ENCODE data around the gene TSPAN9.

TSPAN9 gene

GRCh38 chr12:3091382-3092241, 14.4 kb downstream of the TSPAN9 start:
- H3K4me3 ChIP-seq (ENCODE audit: low read depth, low read length) = no peak overlapping the region
- TF ChIP-seq CTCF (IDR thresholded peaks at IDR 0.05; ENCODE audit: low read depth, low read length) (no peak), MAX (IDR thresholded peaks at IDR 0.05; ENCODE audit: low read depth, low read length) (no peak), MYC (IDR thresholded peaks at IDR 0.05; ENCODE audit: low read depth, low read length) (no peak), POLR2A (IDR thresholded peaks at IDR 0.05; ENCODE audit: extremely low read depth, insufficient read length) (no peak)
- DNase-seq (ENCODE audit: low read depth) = no peak

- no peak overlapping the region for H3K4me3 ChIP-seq (ENCODE audit: low read depth, low read length)
- TF ChIP-seq CTCF (IDR thresholded peaks at IDR 0.05; ENCODE audit: low read depth, low read length) (no peak), MAX (IDR thresholded peaks at IDR 0.05; ENCODE audit: low read depth, low read length) (no peak), POLR2A (IDR thresholded peaks at IDR 0.05; ENCODE audit: extremely low read depth, insufficient read length) (no peak), MYC (IDR thresholded peaks at IDR 0.05; ENCODE audit: low read depth, low read length) (no peak)
- DNase-seq (ENCODE audit: low read depth) = no peak
Measured at GRCh38 chr12:3092764-3093163, 15.6 kb downstream of the TSPAN9 start.

GRCh38 chr12:3097186-3097804, 20.1 kb downstream of the TSPAN9 start:
- H3K4me3 ChIP-seq (ENCODE audit: low read depth, low read length) = no peak overlapping the region
- TF ChIP-seq MAX (IDR thresholded peaks at IDR 0.05; ENCODE audit: low read depth, low read length) = no peak
- no peak for TF ChIP-seq MYC (IDR thresholded peaks at IDR 0.05; ENCODE audit: low read depth, low read length)
- TF ChIP-seq POLR2A (IDR thresholded peaks at IDR 0.05; ENCODE audit: extremely low read depth, insufficient read length) = no peak
- no peak for TF ChIP-seq CTCF (IDR thresholded peaks at IDR 0.05; ENCODE audit: low read depth, low read length)
- no peak for DNase-seq (ENCODE audit: low read depth)

- DNase-seq (ENCODE audit: low read depth) = no peak
- TF ChIP-seq CTCF (IDR thresholded peaks at IDR 0.05; ENCODE audit: low read depth, low read length) (no peak), MYC (IDR thresholded peaks at IDR 0.05; ENCODE audit: low read depth, low read length) (no peak), MAX (IDR thresholded peaks at IDR 0.05; ENCODE audit: low read depth, low read length) (no peak), POLR2A (IDR thresholded peaks at IDR 0.05; ENCODE audit: extremely low read depth, insufficient read length) (no peak)
- no peak overlapping the region for H3K4me3 ChIP-seq (ENCODE audit: low read depth, low read length)
Measured at GRCh38 chr12:3097836-3098235, 20.7 kb downstream of the TSPAN9 start.

- no peak for DNase-seq (ENCODE audit: low read depth)
- no peak for TF ChIP-seq MYC (IDR thresholded peaks at IDR 0.05; ENCODE audit: low read depth, low read length)
- no peak overlapping the region for H3K4me3 ChIP-seq (ENCODE audit: low read depth, low read length)
Measured at GRCh38 chr12:3098436-3098835, 21.3 kb downstream of the TSPAN9 start.

- TF ChIP-seq CTCF (IDR thresholded peaks at IDR 0.05; ENCODE audit: low read depth, low read length) (no peak), MAX (IDR thresholded peaks at IDR 0.05; ENCODE audit: low read depth, low read length) (no peak), POLR2A (IDR thresholded peaks at IDR 0.05; ENCODE audit: extremely low read depth, insufficient read length) (no peak), MYC (IDR thresholded peaks at IDR 0.05; ENCODE audit: low read depth, low read length) (no peak)
- DNase-seq (ENCODE audit: low read depth) = no peak
Measured at GRCh38 chr12:3099146-3099545, 22.0 kb downstream of the TSPAN9 start.

More at GRCh38 chr12:3099146-3099545, 22.0 kb downstream of the TSPAN9 start:
- H3K4me3 ChIP-seq (ENCODE audit: low read depth, low read length) = no peak overlapping the region

Measured in NB4 (cell line).